ENCODE data around the gene VPS26C.
"Not testable (repeated sequence)": the region's sequence is repeated elsewhere in the genome, so short reads cannot be mapped to it uniquely, and the experiment has no call there.

The VPS26C gene

GRCh38 chr21:37227071-37228002, 39.8 kb downstream of the VPS26C start:
- no peaks in the 10 kb centered on the region for H3K4me1 ChIP-seq (ENCODE audit: insufficient read depth, low read length)
- no peaks in the 10 kb centered on the region for H3K9me3 ChIP-seq (ENCODE audit: insufficient read depth, low read depth, low read length)
- H3K36me3 ChIP-seq (ENCODE audit: insufficient read depth, low read length), result peaks cover 93% of the 10 kb centered on the region
- WGBS, result 95% methylated on average over 38 of the region's 38 CpGs
- no peaks in the 10 kb centered on the region for H3K27me3 ChIP-seq (ENCODE audit: insufficient read depth, low read length)
- no peak overlapping the region for H3K27ac ChIP-seq (ENCODE audit: low read depth, low read length)
- no peak overlapping the region for H3K4me3 ChIP-seq (ENCODE audit: low read length)
- H3K9ac ChIP-seq (ENCODE audit: low read depth, low read length), result no peak overlapping the region

- Histone ChIP-seq H3K36me3 (ENCODE audit: insufficient read depth, low read length) (peaks cover 83% of the 10 kb centered on the region), H3K4me3 (ENCODE audit: low read length) (no peak overlapping the region), H3K27ac (ENCODE audit: low read depth, low read length) (no peak overlapping the region), H3K4me1 (ENCODE audit: insufficient read depth, low read length) (no peaks in the 10 kb centered on the region), H3K27me3 (ENCODE audit: insufficient read depth, low read length) (no peaks in the 10 kb centered on the region), H3K9me3 (ENCODE audit: insufficient read depth, low read depth, low read length) (no peaks in the 10 kb centered on the region), H3K9ac (ENCODE audit: low read depth, low read length) (no peak overlapping the region)
- 94% methylated on average over 16 of the region's 18 CpGs for WGBS
These were observed 40.9 kb downstream of the VPS26C start for GRCh38 chr21:37226041-37226920.

- no peaks in the 10 kb centered on the region for H3K9me3 ChIP-seq (ENCODE audit: insufficient read depth, low read depth, low read length)
- H3K4me3 ChIP-seq (ENCODE audit: low read length), result no peak overlapping the region
- H3K4me1 ChIP-seq (ENCODE audit: insufficient read depth, low read length), result no peaks in the 10 kb centered on the region
- WGBS, result 96% methylated on average over 21 of the region's 21 CpGs
- no peak overlapping the region for H3K9ac ChIP-seq (ENCODE audit: low read depth, low read length)
- H3K27me3 ChIP-seq (ENCODE audit: insufficient read depth, low read length), result peaks cover 5% of the 10 kb centered on the region
- no peak overlapping the region for H3K27ac ChIP-seq (ENCODE audit: low read depth, low read length)
- peaks cover 73% of the 10 kb centered on the region for H3K36me3 ChIP-seq (ENCODE audit: insufficient read depth, low read length)
These were observed 42.0 kb downstream of the VPS26C start for GRCh38 chr21:37224861-37225839.

GRCh38 chr21:37223804-37224345, 43.3 kb downstream of the VPS26C start:
- no peak overlapping the region for H3K4me3 ChIP-seq (ENCODE audit: low read length)
- no peaks in the 10 kb centered on the region for H3K9me3 ChIP-seq (ENCODE audit: insufficient read depth, low read depth, low read length)
- peaks cover 10% of the 10 kb centered on the region for H3K27me3 ChIP-seq (ENCODE audit: insufficient read depth, low read length)
- no peak overlapping the region for H3K9ac ChIP-seq (ENCODE audit: low read depth, low read length)
- peaks cover 60% of the 10 kb centered on the region for H3K36me3 ChIP-seq (ENCODE audit: insufficient read depth, low read length)
- H3K27ac ChIP-seq (ENCODE audit: low read depth, low read length), result no peak overlapping the region
- no peaks in the 10 kb centered on the region for H3K4me1 ChIP-seq (ENCODE audit: insufficient read depth, low read length)
- whole genome bisulfite sequencing, result 97% methylated on average over 2 of the region's 2 CpGs

- not testable (repeated sequence) for H3K4me3 ChIP-seq (ENCODE audit: low read length); H3K9ac ChIP-seq (ENCODE audit: low read depth, low read length); H3K9me3 ChIP-seq (ENCODE audit: insufficient read depth, low read depth, low read length); H3K27ac ChIP-seq (ENCODE audit: low read depth, low read length); H3K27me3 ChIP-seq (ENCODE audit: insufficient read depth, low read length); H3K4me1 ChIP-seq (ENCODE audit: insufficient read depth, low read length)
- H3K36me3 ChIP-seq (ENCODE audit: insufficient read depth, low read length), result peaks cover 44% of the 10 kb centered on the region
- 83% methylated on average over 1 of the region's 3 CpGs for WGBS
These were observed 44.9 kb downstream of the VPS26C start for GRCh38 chr21:37222248-37222647.

- no peak overlapping the region for H3K27ac ChIP-seq (ENCODE audit: low read depth, low read length)
- H3K27me3 ChIP-seq (ENCODE audit: insufficient read depth, low read length), result peaks cover 10% of the 10 kb centered on the region
- no peaks in the 10 kb centered on the region for H3K4me1 ChIP-seq (ENCODE audit: insufficient read depth, low read length)
- H3K4me3 ChIP-seq (ENCODE audit: low read length), result peak overlapping the region; percentile 54
- H3K9me3 ChIP-seq (ENCODE audit: insufficient read depth, low read depth, low read length), result no peaks in the 10 kb centered on the region
- 92% methylated on average over 46 of the region's 46 CpGs for WGBS
- no peak overlapping the region for H3K9ac ChIP-seq (ENCODE audit: low read depth, low read length)
- peaks cover 33% of the 10 kb centered on the region for H3K36me3 ChIP-seq (ENCODE audit: insufficient read depth, low read length)
These were observed 46.0 kb downstream of the VPS26C start for GRCh38 chr21:37220981-37221664.

- H3K36me3 ChIP-seq (ENCODE audit: insufficient read depth, low read length), result peaks cover 26% of the 10 kb centered on the region
- WGBS, result 96% methylated on average over 35 of the region's 35 CpGs
- H3K4me3 ChIP-seq (ENCODE audit: low read length), result peak overlapping the region; percentile 54
- H3K27me3 ChIP-seq (ENCODE audit: insufficient read depth, low read length), result peaks cover 10% of the 10 kb centered on the region
- no peak overlapping the region for H3K27ac ChIP-seq (ENCODE audit: low read depth, low read length)
- no peak overlapping the region for H3K9ac ChIP-seq (ENCODE audit: low read depth, low read length)
- no peaks in the 10 kb centered on the region for H3K9me3 ChIP-seq (ENCODE audit: insufficient read depth, low read depth, low read length)
- H3K4me1 ChIP-seq (ENCODE audit: insufficient read depth, low read length), result no peaks in the 10 kb centered on the region
These were observed 46.6 kb downstream of the VPS26C start for GRCh38 chr21:37220433-37220980.

- H3K9me3 ChIP-seq (ENCODE audit: insufficient read depth, low read depth, low read length), result no peaks in the 10 kb centered on the region
- peak overlapping the region; percentile 54 for H3K4me3 ChIP-seq (ENCODE audit: low read length)
- no peak overlapping the region for H3K27ac ChIP-seq (ENCODE audit: low read depth, low read length)
- peaks cover 10% of the 10 kb centered on the region for H3K27me3 ChIP-seq (ENCODE audit: insufficient read depth, low read length)
- H3K36me3 ChIP-seq (ENCODE audit: insufficient read depth, low read length), result peaks cover 20% of the 10 kb centered on the region
- 94% methylated on average over 13 of the region's 13 CpGs for WGBS
- no peak overlapping the region for H3K9ac ChIP-seq (ENCODE audit: low read depth, low read length)
- no peaks in the 10 kb centered on the region for H3K4me1 ChIP-seq (ENCODE audit: insufficient read depth, low read length)
These were observed 47.2 kb downstream of the VPS26C start for GRCh38 chr21:37219761-37220432.

- H3K9ac ChIP-seq (ENCODE audit: low read depth, low read length), result no peak overlapping the region
- H3K27ac ChIP-seq (ENCODE audit: low read depth, low read length), result no peak overlapping the region
- 95% methylated on average over 8 of the region's 9 CpGs for WGBS
- no peaks in the 10 kb centered on the region for H3K4me1 ChIP-seq (ENCODE audit: insufficient read depth, low read length)
- H3K9me3 ChIP-seq (ENCODE audit: insufficient read depth, low read depth, low read length), result peaks cover 17% of the 10 kb centered on the region
- no peak overlapping the region for H3K4me3 ChIP-seq (ENCODE audit: low read length)
- H3K36me3 ChIP-seq (ENCODE audit: insufficient read depth, low read length), result no peaks in the 10 kb centered on the region
- H3K27me3 ChIP-seq (ENCODE audit: insufficient read depth, low read length), result peaks cover 3% of the 10 kb centered on the region; the same call in 1 of the 2 replicates
These were observed 52.2 kb downstream of the VPS26C start for GRCh38 chr21:37214952-37215351.

Data from HUES64 (cell line).